ENCODE results near the gene MGAT5B.
"Not testable (repeated sequence)": the region's sequence is repeated elsewhere in the genome, so short reads cannot be mapped to it uniquely, and the experiment has no call there.

Gene MGAT5B

DNA sequence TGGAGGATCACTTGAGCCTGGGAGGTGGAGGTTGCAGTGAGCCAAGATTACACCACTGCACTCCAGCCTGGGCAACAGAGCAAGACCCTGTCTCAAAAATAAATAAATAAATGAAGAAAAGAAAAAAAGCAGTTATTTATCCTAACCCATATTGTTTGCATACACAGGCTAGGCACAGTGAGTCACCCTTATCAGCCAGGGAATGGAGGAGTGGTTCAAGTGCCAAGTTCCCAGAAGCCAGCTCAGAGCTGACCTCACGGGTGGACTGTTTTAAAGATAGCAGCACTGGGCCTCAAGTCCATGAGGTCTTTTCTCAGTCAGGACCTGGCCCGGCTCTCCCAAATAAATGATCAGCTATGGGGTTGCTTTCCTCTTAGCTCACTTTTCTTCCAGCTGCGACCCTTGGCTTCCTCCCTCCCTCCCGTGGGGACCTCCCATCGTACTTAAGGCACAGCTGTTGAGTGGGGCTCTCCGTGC, 22.6 kb upstream of the MGAT5B start:
- FAIRE-seq (no peak), DNase-seq (ENCODE audit: extremely low spot score, insufficient read length, low read depth) (no peak)

- no peak for DNase-seq (ENCODE audit: extremely low spot score, insufficient read length, low read depth)
- FAIRE-seq = no peak
Observed at GRCh38 chr17:76847031-76847430, 21.2 kb upstream of the MGAT5B start.

- FAIRE-seq (no peak), DNase-seq (ENCODE audit: extremely low spot score, insufficient read length, low read depth) (no peak)
Observed at GRCh38 chr17:76848670-76849069, 19.5 kb upstream of the MGAT5B start.

GRCh38 chr17:76849160-76849559, 19.0 kb upstream of the MGAT5B start:
- not testable (repeated sequence) for DNase-seq (ENCODE audit: extremely low spot score, insufficient read length, low read depth); FAIRE-seq

DNA sequence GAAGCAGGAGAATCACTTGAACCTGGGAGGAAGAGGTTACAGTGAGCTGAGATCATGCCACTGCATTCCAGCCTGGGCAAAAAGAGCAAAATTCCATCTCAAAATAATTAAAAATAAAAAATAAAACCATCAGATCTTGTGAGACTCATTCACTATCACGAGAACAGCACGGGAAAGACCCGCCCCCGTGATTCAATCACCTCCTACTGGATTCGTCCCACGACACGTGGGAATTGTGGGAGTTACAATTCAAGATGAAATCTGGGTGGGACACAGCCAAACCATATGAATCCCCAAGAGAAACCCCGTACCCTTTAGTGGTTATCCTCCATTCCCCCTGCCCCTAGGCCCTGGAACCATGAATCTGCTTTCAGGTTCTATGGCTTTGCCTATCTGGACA, 15.4 kb upstream of the MGAT5B start:
- FAIRE-seq = no peak
- no peak for DNase-seq (ENCODE audit: extremely low spot score, insufficient read length, low read depth)

DNA sequence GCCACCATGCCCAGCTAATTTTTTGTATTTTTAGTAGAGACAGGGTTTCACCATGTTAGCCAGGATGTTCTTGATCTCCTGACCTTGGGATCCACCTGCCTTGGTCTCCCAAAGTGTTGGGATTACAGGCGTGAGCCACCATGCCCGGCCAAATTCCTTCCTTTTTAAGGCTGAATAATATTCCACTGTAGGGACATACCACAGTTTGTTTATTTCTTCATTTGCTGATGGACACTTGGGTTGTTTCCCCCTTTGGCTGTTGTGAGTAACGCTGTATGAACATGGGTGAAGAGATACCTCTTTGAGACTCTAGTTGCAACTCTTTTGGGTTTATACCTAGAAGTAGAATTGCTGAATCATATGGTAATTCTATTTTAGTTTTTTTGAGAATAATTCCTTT, 13.1 kb upstream of the MGAT5B start:
- no peak for DNase-seq (ENCODE audit: extremely low spot score, insufficient read length, low read depth)
- no peak for FAIRE-seq

- DNase-seq (ENCODE audit: extremely low spot score, insufficient read length, low read depth) (no peak), FAIRE-seq (no peak)
Observed at GRCh38 chr17:76862079-76862478, 6.1 kb upstream of the MGAT5B start.

DNA sequence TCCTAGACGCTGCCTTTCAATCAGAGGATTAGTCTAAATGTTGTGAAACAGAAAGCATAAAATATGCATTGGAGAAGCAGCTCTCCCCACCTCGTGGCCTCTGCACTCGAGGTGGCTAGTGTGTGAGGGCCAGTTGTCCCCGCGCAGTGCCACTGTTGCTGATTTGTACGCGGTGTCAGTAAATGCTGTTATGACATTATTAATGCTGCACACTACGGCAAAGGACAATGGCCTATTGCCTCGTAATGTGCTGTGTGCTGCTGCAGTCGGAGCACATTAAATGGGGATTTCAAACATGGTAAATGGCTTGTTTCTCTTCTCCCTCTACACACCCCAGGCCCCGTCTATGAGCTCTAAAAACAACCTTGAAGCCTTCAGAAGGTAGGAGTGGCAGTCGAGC, 5.7 kb upstream of the MGAT5B start:
- no peak for FAIRE-seq
- DNase-seq (ENCODE audit: extremely low spot score, insufficient read length, low read depth) = no peak

DNA sequence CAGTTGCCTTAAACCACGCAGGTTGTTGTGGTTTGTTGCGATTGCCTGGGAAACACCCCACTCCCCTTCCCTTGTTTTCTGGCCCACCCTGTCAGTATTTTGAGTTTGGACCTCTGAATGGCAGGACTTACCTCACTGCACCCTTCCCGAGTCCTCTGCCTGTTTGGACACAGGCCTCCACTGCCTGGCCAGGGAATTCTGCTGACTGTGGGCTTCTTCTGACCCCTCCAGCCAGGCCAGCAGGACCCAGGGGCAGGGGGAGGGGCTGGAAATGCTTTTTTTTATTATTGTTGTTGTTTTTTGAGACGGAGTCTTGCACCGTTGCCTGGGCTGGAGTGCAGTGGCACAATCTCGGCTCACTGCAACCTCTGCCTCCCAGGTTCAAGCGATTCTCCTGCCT, 4.2 kb upstream of the MGAT5B start:
- no peak for DNase-seq (ENCODE audit: extremely low spot score, insufficient read length, low read depth)
- FAIRE-seq = no peak

DNA sequence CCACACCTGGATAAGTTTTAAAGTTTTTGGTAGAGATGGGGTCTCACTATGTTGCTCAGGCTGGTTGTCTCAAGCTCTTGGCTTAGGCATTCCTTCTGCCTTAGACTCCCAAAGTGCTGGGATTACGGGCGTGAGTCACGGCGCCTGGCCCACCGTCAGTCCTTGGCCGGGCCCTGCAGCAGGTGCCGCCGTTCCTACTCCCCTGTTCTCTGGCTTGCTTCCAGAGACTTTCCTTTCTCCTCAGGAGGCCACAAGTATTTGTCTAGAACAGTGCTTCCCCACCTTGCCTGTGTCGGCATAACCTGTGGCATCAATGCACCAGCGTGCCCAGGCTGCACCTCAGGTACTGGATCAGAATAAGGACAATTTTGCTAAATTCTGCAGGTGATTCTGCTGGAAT, 3.0 kb upstream of the MGAT5B start:
- FAIRE-seq = no peak

GRCh38 chr17:76866203-76866602, 2.0 kb upstream of the MGAT5B start:
- no peak for FAIRE-seq

More for the DNA sequence above, 3.0 kb upstream of the MGAT5B start:
- DNase-seq (ENCODE audit: extremely low spot score, insufficient read length, low read depth) = no peak

DNA sequence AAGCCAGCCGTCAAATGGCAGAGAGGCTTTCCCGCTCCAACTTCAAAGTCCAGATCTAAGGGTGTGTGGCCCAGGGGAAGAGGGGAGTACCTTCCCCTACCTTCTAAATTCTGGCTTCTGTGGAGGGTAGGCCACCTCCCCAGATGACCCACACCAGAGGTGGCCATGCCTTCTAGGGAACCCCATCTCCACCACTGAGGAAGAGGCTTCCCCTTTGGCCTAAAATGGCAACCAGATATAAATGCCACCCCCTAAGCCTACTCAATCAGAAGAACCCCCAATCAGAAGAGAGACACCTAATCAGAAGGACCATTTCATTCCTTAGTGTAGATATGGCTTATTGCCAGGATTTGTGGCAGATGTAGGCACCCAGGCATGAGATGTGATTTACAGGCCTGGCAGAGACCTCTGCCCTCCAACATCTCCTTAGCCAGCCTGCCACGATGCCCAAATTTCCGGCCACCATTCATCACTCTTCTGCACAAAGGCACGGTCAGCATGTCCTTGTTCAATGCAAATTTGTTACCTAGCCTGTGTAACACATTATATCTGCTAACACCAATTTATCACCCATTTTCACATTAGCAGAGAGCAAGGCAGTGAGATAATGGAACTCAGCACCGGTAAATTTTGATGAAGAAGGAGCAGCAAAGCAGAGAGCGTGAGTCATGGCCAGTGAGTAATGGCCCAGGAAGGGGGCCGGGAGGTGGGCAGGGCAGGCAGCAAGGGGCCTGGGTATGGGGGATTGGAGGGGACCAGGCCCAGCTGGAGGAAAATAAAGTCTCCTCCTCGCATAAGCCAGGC, 1.2 kb upstream of the MGAT5B start:
- FAIRE-seq = no peak
- DNase-seq (ENCODE audit: extremely low spot score, insufficient read length, low read depth) = no peak

More at GRCh38 chr17:76866203-76866602, 2.0 kb upstream of the MGAT5B start:
- no peak for DNase-seq (ENCODE audit: extremely low spot score, insufficient read length, low read depth)

DNA sequence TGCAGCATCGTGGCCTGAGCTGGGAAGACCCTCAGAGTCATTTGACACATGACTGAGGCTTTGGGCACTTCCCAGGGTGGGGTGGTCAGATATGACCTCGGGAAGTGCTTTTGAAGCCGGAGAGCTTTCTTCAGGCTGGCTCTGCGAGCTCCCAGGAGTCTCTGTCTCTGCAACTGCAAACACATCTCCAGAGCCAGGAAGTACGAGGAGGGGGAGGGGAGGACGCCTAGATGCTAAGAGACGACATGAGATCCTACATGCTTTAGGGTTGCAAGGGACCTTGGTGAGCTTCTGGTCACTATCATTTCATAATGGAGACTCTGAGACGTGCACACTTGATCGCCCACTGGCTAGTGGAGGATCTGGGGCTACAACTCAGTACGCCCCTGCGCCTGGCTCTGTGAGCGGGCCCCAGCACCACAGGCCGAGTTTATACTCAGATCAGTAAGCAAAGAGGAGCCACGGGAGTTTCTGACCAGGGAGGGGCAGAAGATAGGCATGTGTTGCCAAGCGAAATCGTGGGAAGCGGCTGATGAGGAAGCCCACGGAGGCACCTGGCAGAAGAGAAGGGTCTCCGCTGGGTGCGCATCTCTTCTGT, 527 bp upstream of the MGAT5B start:
- FAIRE-seq (no peak), DNase-seq (ENCODE audit: extremely low spot score, insufficient read length, low read depth) (no peak)

- FAIRE-seq = no peak
- no peak for DNase-seq (ENCODE audit: extremely low spot score, insufficient read length, low read depth)
Observed at GRCh38 chr17:76868669-76869495, 678 bp downstream of the MGAT5B start.

- no peak for DNase-seq (ENCODE audit: extremely low spot score, insufficient read length, low read depth)
- no peak for FAIRE-seq
Observed at GRCh38 chr17:76869496-76870376, 1.5 kb downstream of the MGAT5B start.

DNA sequence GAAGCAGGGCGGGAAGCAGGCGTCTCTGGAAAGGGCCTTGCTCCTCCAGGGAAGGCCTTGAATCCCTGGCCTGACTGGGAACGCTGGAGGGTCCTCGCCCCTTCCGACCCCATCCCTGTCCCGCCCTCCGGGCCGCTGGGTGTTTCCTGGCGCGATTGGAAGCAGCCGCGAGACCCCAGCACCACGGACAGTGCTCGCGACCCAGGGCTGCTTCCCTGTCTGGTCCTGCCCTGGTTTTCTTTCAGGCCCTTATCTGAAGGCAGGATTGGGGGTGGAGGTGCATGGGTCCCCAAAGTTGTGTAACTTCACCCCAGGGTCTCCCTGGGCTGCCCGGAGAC, 2.1 kb downstream of the MGAT5B start:
- DNase-seq (ENCODE audit: extremely low spot score, insufficient read length, low read depth) (no peak), FAIRE-seq (no peak)

GRCh38 chr17:76871668-76872067, 3.5 kb downstream of the MGAT5B start:
- no peak for FAIRE-seq
- no peak for DNase-seq (ENCODE audit: extremely low spot score, insufficient read length, low read depth)

DNA sequence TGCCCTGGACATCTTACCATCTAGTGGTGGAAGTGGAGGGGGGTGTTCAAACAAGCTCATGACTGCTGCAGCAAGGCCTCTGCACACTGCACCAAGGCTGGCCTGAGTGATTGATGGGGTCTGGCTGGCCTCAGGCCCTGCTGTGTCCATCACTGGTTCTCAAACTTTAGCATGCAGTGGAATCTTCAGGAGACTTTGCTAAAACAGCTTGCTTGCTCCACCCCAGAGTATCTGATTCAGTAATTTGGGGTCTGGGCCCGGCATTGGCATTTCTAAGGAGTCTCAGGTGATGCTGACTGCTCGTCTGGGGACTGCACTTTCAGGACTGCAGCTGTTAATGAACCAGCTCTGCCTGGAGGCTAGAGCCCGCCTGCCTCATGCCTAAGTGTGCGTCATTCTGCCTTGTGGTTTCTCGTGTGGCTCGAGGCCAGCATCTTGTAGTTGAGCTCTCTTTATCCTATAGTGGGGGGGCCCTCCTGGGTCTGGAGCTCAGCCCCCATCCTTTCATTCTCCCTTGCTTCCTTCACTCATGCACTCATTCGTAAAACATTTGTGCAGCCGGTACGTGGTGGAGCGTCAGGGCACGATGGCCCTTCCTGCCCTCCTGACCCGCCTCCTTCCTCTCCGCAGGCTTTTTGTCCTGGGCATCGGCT, 4.1 kb downstream of the MGAT5B start:
- no peak for FAIRE-seq

GRCh38 chr17:76872874-76873221, 4.6 kb downstream of the MGAT5B start:
- FAIRE-seq (no peak), DNase-seq (ENCODE audit: extremely low spot score, insufficient read length, low read depth) (no peak)

More for the DNA sequence above, 4.1 kb downstream of the MGAT5B start:
- DNase-seq (ENCODE audit: extremely low spot score, insufficient read length, low read depth) = no peak

- FAIRE-seq = no peak
- DNase-seq (ENCODE audit: extremely low spot score, insufficient read length, low read depth) = no peak
Observed at GRCh38 chr17:76873856-76874255, 5.7 kb downstream of the MGAT5B start.
